HG02623 (cell line): ENCODE data around the gene POMT1.
"Not testable (repeated sequence)": the region's sequence is repeated elsewhere in the genome, so short reads cannot be mapped to it uniquely, and the experiment has no call there.

ENCODE experiments used
- ATAC-seq: cut with Tn5 transposase; IDR thresholded peaks from one replicate; pipeline ENCODE4 v1.9.1; 2021; ENCODE audit warnings: moderate library complexity; ENCODE audit not compliant: unreplicated experiment

POMT1 gene

DNA sequence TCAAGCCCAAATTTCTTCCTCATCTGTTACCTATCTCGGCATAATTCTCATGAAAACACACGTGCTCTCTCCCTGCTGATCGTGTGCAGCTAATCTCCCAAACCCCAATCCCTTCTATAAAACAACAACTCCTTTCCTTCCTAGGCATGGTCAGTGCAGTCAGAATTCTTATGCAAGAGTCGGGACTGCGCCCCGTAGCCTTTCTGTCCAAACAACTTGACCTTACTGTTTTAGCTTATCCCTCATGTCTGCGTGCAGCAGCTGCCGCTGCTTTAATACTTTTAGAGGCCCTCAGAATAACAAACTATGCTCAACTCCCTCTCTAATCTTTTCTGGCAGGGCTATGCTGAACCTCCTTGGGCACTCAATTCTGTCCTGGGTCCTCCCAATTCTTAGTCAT lies 47.7 kb downstream of the POMT1 start:
- not testable (repeated sequence) for ATAC-seq

DNA sequence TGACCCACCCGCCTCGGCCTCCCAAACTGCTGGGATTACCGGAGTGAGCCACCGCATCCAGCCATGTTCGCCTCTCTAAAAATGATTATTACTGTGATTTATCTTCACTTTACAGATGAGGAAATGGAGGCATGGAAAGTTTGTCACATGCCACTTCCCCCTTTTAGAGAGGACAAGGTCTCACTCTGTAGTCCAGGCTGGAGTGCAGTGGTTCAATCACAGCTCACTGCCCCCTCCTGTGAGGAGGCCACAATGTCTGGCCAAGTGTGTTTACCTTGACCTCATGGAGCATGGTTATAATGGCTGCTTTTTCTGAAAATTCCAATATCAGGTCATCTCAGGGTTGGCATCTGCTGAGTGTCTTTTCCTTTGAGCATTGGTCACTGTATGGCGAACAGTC lies 49.3 kb downstream of the POMT1 start:
- ATAC-seq, result no peak

DNA sequence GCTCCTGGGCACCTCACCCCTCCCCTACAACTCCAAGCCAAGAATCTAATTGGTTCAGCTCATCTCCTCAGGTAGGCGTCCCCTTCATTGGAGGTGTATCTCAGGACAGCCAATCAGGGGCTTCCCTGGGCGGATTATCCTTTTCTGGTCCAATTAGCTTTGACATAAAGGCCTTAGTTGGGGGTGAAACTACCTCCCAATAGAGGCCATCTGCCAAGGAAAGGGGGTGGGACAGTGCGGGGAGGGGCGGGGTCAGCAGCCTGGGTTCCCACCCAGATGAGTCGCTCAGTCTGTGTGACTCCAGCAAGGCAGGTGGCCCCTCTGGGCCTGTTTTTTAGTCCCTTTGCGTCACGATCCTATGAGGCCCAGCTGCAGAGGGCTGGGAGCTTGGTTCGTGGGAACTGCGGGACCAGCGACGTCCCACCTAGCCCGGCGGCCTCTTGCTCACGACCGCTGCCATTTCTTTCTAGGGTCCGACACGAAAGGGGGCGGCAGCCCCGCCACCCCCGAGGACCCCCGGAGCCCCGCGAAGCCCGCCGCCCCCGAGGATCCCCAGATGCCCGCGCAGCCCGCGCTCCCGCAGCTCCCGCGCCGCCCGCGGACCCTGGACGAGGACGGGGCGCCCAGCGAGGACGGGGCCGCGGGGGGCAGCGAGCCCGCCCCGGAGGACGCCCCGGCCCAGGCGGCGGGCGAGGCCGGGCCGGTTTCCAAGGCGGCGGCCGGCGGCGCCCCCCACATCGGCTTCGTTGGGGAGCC lies 51.5 kb downstream of the POMT1 start:
- ATAC-seq, result no peak

- no peak for ATAC-seq
Observed at GRCh38 chr9:131554843-131555351, 52.2 kb downstream of the POMT1 start.

- no peak for ATAC-seq
Observed at GRCh38 chr9:131555841-131556673, 53.3 kb downstream of the POMT1 start.

DNA sequence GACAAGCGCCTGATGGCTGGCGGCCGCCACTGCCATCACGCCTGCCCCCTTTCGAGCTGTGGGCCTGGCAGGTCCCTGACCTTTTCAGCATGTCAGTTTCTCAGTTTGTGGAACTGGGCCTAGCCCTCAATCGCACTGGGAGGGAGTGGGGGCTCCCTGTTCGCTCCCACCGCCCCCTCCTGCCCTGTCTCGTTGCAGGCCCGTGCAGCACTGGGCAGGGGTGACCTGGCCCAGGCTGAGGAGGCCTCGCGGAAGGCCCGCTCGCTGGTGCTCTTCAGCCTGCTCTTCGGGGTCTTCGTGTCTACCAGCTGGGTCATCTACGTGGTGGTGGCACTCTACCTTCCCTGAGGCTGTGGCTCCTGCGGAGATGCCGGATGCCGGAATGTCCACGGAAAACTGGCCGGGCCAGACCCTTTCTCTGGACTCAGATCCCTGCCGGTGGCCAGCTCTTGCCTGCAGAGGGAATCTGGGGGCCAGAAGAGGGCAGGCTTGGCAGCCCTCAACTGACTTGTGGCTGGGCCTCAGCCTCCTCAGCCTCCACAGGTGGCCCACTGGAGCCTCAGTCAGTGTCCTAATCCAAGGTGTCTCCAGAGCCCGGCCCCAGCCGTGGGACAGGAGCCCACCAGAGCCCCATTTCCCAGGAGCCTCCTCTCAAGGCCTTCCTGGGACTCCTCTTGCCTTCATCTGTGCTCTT lies 55.3 kb downstream of the POMT1 start:
- no peak for ATAC-seq

- no peak for ATAC-seq
Observed at GRCh38 chr9:131559421-131560000, 56.8 kb downstream of the POMT1 start.

DNA sequence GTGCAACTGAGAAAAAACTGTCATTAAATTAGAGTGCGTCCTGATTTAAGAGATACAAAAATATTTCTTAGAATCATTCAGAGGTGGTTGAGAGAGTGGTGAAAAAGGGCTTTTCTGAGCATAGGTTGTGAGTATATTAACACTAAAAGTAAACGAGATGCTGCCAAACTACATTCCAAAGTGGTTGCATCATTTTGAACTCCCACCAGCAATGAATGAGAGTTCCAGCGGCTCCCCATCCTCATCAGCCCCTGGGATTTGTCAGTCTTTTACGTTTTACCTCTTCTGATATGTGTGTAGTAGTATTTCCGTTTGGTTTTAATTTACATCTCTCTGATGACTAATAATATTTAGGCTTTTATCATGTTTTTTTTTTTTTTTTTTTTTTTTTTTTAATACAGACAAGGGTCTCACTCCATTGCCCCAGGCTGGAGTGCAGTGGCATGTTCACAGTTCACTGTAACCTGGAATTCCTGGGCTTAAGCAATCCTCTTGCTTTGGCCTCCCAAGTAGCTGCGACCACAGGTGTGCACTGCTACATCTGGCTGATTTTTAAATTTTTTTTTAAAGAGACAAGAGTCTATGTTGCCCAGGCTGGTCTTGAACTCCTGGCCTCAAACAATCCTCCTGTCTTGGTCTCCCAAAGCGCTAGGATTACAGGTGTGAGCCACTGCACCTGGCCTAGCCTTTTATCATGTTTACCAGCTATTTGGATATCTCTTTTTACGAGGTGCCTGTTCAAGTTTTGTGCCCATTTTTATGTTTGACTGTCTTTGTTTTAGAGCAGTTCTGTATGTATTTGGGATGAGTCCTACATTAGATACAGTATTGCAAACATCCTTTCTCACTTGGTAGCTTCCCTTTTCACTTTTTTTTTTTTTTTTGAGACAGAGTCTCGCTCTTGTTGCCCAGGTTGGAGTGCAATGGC lies 59.6 kb downstream of the POMT1 start:
- ATAC-seq, result no peak

- ATAC-seq, result no peak
Observed at GRCh38 chr9:131565369-131565768, 62.7 kb downstream of the POMT1 start.

- no peak for ATAC-seq
Observed at GRCh38 chr9:131566158-131566557, 63.4 kb downstream of the POMT1 start.

DNA sequence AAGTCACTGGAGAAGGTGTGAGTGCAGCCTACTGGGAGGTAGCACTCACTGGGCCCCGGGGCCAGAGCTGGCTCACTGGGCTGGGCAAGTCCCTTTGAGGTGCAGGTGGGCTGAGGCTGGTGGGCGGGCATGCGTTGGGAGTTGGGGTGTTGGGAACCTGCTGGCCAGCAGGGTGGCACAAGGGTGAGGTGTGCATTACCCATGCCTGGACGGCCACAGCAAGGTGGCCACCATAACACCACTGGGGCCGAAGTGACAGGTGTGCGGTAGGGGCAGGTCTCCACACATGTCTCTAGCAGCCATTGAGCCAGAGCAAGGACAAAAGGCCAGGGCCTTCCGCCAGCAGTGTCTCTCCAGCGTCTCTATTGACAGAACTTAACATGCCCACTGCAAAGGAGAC lies 65.2 kb downstream of the POMT1 start:
- no peak for ATAC-seq
